Colon (tissue), 2 donors: ENCODE measurements around the gene KLF8.

Experiments
- FAIRE-seq: peaks from 2 replicates; lab custom pipeline; 2012; peaks lifted over from hg19 to GRCh38; lab: Jason Lieb, UNC
- donor health status: control.
- donor health status: control.

KLF8 gene

GRCh38 chrX:56310581-56310980, 78.4 kb downstream of the KLF8 start:
- no peak for FAIRE-seq

- no peak for FAIRE-seq
Observed at GRCh38 chrX:56313308-56313707, 81.2 kb downstream of the KLF8 start.

GRCh38 chrX:56314334-56314733, 82.2 kb downstream of the KLF8 start:
- no peak for FAIRE-seq

GRCh38 chrX:56318076-56318475, 85.9 kb downstream of the KLF8 start:
- no peak for FAIRE-seq

- FAIRE-seq = no peak
Observed at GRCh38 chrX:56319165-56319564, 87.0 kb downstream of the KLF8 start.
